ENCODE measurements around the gene TMEM259. TPM values are rescaled to one million over a fixed set of nuclear protein-coding genes. Genes with fewer than 3 reads are reported as not detected.
A peak's percentile ranks its signal among the peaks of the same experiment; 100 is the strongest.

TMEM259 gene
- total and polyA plus RNA-seq, 2 of the 13 experiments (the other 11 are each of a cell fraction or from before 2014, with no cell fraction given), result 64.7 to 164 TPM

DNA sequence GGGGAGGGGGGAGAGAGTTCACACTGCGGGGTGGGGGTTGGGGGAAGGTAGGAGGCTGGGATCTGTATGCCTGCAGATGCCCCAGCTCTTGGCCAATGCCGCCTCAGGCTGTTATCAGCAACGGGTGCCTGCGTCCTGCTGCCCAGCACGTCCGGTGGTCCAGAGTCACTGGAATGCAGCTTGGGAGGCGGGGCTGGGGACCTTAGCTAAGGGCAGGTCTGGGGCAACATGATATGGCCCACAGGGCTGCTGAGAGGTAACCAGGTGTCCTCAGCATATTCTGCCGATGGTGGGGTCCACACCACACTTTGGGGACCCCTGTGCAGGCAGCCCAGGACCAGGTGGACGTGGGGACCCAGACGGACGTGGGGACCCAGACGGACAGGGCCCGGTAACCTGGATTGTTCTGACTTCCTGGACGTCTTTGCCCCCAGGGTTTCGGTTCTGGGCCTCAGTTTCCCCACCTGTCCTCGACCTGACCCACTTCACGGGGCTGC, 45.4 kb upstream of the TMEM259 start (continued):
- TF ChIP-seq PAX8 (CRISPR knock-in tag; IDR thresholded peaks at IDR 0.05; ENCODE audit: borderline replicate concordance), result no peak
- no peak for TF ChIP-seq ZBTB34 (CRISPR knock-in tag; IDR thresholded peaks at IDR 0.05)
- no peak for TF ChIP-seq STAT5B (CRISPR knock-in tag; IDR thresholded peaks at IDR 0.05)
- no peak for TF ChIP-seq TCF7L2 (IDR thresholded peaks at IDR 0.05; ENCODE audit: low read depth, low read length)
- TF ChIP-seq KLF12 (CRISPR knock-in tag; IDR thresholded peaks at IDR 0.05; ENCODE audit: borderline replicate concordance), result peak; percentile 42; the same call in 1 of the 2 replicates
- no peak for TF ChIP-seq ZNF605 (CRISPR knock-in tag; IDR thresholded peaks at IDR 0.05)
- no peak for TF ChIP-seq BCLAF1 (IDR thresholded peaks at IDR 0.05)
- no peak for TF ChIP-seq ZKSCAN1 (IDR thresholded peaks at IDR 0.05; ENCODE audit: low read length)
- TF ChIP-seq THAP8 (CRISPR knock-in tag; IDR thresholded peaks at IDR 0.05; ENCODE audit: borderline replicate concordance), result no peak
- TF ChIP-seq FIP1L1 (IDR thresholded peaks at IDR 0.05; ENCODE audit: borderline replicate concordance, insufficient read depth, low read depth, low read length), result no peak
- no peak for TF ChIP-seq RXRA (CRISPR knock-in tag; IDR thresholded peaks at IDR 0.05)
- no peak for TF ChIP-seq PLRG1 (conservative IDR thresholded peaks at IDR 0.05)
- peak; percentile 88 for TF ChIP-seq ZBTB7B (CRISPR knock-in tag; IDR thresholded peaks at IDR 0.05)
- TF ChIP-seq TARDBP (CRISPR knock-in tag; IDR thresholded peaks at IDR 0.05), result peak; percentile 26; the same call in 1 of the 2 replicates
- no peak for TF ChIP-seq ZNF282 (IDR thresholded peaks at IDR 0.05; ENCODE audit: partially characterized antibody)
- TF ChIP-seq JDP2 (CRISPR knock-in tag; IDR thresholded peaks at IDR 0.05; ENCODE audit: borderline replicate concordance), result no peak
- no peak for TF ChIP-seq ZNF773 (CRISPR knock-in tag; IDR thresholded peaks at IDR 0.05; ENCODE audit: borderline replicate concordance)
- TF ChIP-seq ZNF776 (CRISPR knock-in tag; IDR thresholded peaks at IDR 0.05), result no peak
- no peak for TF ChIP-seq HDAC6 (IDR thresholded peaks at IDR 0.05; ENCODE audit: low read depth, low read length)
- TF ChIP-seq, protein P1, sequence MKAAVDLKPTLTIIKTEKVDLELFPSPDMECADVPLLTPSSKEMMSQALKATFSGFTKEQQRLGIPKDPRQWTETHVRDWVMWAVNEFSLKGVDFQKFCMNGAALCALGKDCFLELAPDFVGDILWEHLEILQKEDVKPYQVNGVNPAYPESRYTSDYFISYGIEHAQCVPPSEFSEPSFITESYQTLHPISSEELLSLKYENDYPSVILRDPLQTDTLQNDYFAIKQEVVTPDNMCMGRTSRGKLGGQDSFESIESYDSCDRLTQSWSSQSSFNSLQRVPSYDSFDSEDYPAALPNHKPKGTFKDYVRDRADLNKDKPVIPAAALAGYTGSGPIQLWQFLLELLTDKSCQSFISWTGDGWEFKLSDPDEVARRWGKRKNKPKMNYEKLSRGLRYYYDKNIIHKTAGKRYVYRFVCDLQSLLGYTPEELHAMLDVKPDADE (CRISPR knock-in tag; IDR thresholded peaks at IDR 0.05), result 0 out of 2 replicates have a peak, but pooled peaks have one; percentile 20
- TF ChIP-seq SNAPC5 (CRISPR knock-in tag; IDR thresholded peaks at IDR 0.05; ENCODE audit: borderline replicate concordance), result no peak
- TF ChIP-seq MAF1 (CRISPR knock-in tag; IDR thresholded peaks at IDR 0.05; ENCODE audit: borderline replicate concordance), result no peak

All from HepG2 (cell line).